HepG2 (cell line): ENCODE data around the gene CAMTA1. TPM values are rescaled to one million over a fixed set of nuclear protein-coding genes. Genes with fewer than 3 reads are reported as not detected.

ENCODE experiments used
- ATAC-seq: fragments of 200-7000 bp; cut with Tn5 transposase; 3 replicates; pipeline ENCODE4 v1.9.1; 2020; ENCODE audit warnings: mild to moderate bottlenecking, moderate library complexity
- BruUV-seq: library from RNA; stranded (reverse); fragments of 400-500 nt; replicated peaks from 2 replicates; lab custom pipeline; 2021; lab: Mats Ljungman, UMichigan
- CTCF ChIA-PET: fragments of 300-600 bp; formaldehyde crosslinking; extraction: SDS; loops from one replicate; lab custom pipeline; 2021; ENCODE audit warnings: low total read pairs, inconsistent platforms, low intra/inter-chr PET ratio; lab: Yijun Ruan, JAX
- POLR2A ChIA-PET: fragments of 350-600 bp; sonication (Branson Sonifier 250); formaldehyde crosslinking; loops from one replicate; lab custom pipeline; 2020; ENCODE audit warnings: antibody characterized with exemption, inconsistent platforms; lab: Yijun Ruan, JAX
- DNase-seq: peaks from one replicate; pipeline ENCODE4 v3.0.0-alpha.2; 2015; ENCODE audit warnings: low spot score
- FAIRE-seq: peaks from 3 replicates; lab custom pipeline; 2011; peaks lifted over from hg19 to GRCh38; lab: Jason Lieb, UNC
- H2AFZ ChIP-seq: one replicate; pipeline ENCODE4 v1.6.1; 2011; ENCODE audit warnings: low read length, inconsistent platforms
- H3K27ac ChIP-seq: fragments of 300-600 bp; 3 replicates; pipeline ENCODE4 v1.8.0; 2011; ENCODE audit warnings: mixed run types, mild to moderate bottlenecking, mixed read lengths, low read length, inconsistent platforms; ENCODE audit not compliant: insufficient read depth; ENCODE audit errors: extremely low read length
- H3K27me3 ChIP-seq, 2 experiments: fragments of 200-600 bp in 1 of 2; 2 replicates in 1 of 2; 3 replicates in 1 of 2; pipeline versions ENCODE4 v1.6.0 to v1.8.0; 2011; ENCODE audit warnings: low read length in 2 of 2, mild to moderate bottlenecking in 2 of 2, moderate library complexity in 2 of 2, inconsistent platforms in 1 of 2; ENCODE audit not compliant: insufficient read depth in 2 of 2, control insufficient read depth in 1 of 2
- H3K36me3 ChIP-seq, 2 experiments: fragments of 200-600 bp in 1 of 2; replicated peaks in 1 of 2; 2 replicates in 1 of 2; 3 replicates in 1 of 2; pipeline versions ENCODE4 v1.5.1 to v1.8.0; 2011; ENCODE audit warnings: low read length in 2 of 2, inconsistent platforms in 1 of 2; ENCODE audit not compliant: insufficient read depth in 2 of 2, control insufficient read depth in 1 of 2
- H3K4me1 ChIP-seq: 2 replicates; pipeline ENCODE4 v1.5.1; 2012; ENCODE audit warnings: low read length, inconsistent platforms; ENCODE audit not compliant: insufficient read depth
- H3K4me2 ChIP-seq: 2 replicates; pipeline ENCODE4 v1.6.0; 2011; ENCODE audit warnings: low read depth, low read length, inconsistent platforms
- H3K4me3 ChIP-seq, 3 experiments: fragments of 200-600 bp in 1 of 3; sonication (generic), shearing (Covaris generic) in 1 of 3; replicated peaks in 1 of 3; 2 replicates each; pipeline ENCODE4 v1.5.1; 2011 to 2016; ENCODE audit warnings: low read length in 3 of 3, inconsistent platforms in 2 of 3, low read depth in 2 of 3, mild to moderate bottlenecking in 2 of 3, control low read depth in 1 of 3, mixed read lengths in 1 of 3; ENCODE audit not compliant: insufficient read depth in 1 of 3
- H3K79me2 ChIP-seq: one replicate; pipeline ENCODE4 v1.6.1; 2011; ENCODE audit warnings: low read length, inconsistent platforms; ENCODE audit not compliant: insufficient read depth
- H3K9ac ChIP-seq: 2 replicates; pipeline ENCODE4 v1.6.0; 2011; ENCODE audit warnings: mild to moderate bottlenecking, low read depth, low read length, inconsistent platforms; ENCODE audit not compliant: insufficient read depth
- H3K9me3 ChIP-seq: 2 replicates; pipeline ENCODE4 v1.5.1; 2012; ENCODE audit warnings: mild to moderate bottlenecking, low read length
- H4K20me1 ChIP-seq: 2 replicates; pipeline ENCODE4 v1.6.0; 2011; ENCODE audit warnings: inconsistent platforms, mild to moderate bottlenecking, low read length, moderate library complexity; ENCODE audit not compliant: insufficient read depth
- AGO1 ChIP-seq: fragments of 200-400 bp; formaldehyde crosslinking; IDR thresholded peaks from 2 replicates; pipeline ENCODE4 v1.6.1; 2017; ENCODE audit warnings: mild to moderate bottlenecking, low read depth, low read length, moderate library complexity; ENCODE audit not compliant: poor library complexity, severe bottlenecking
- FOXA3 ChIP-seq: IDR thresholded peaks from 2 replicates; pipeline ENCODE4 v1.6.1; 2016; ENCODE audit warnings: missing genetic modification reagents, missing compliant biosample characterization
- GRHL1 ChIP-seq: sonication (generic); formaldehyde crosslinking; conservative IDR thresholded peaks from 2 replicates; pipeline ENCODE4 v1.8.0; 2022; ENCODE audit warnings: missing genetic modification reagents
- HOMEZ ChIP-seq: IDR thresholded peaks from 2 replicates; pipeline ENCODE4 v1.6.1; 2016; ENCODE audit warnings: low read depth
- KDM5A ChIP-seq: fragments of 200-600 bp; sonication (generic); IDR thresholded peaks from 2 replicates; pipeline ENCODE4 v1.7.0; 2018; ENCODE audit warnings: antibody characterized with exemption, mild to moderate bottlenecking, low read length, borderline replicate concordance
- KLF13 ChIP-seq: sonication (generic); formaldehyde crosslinking; IDR thresholded peaks from 2 replicates; pipeline ENCODE4 v1.4.0; 2020; ENCODE audit warnings: mild to moderate bottlenecking, missing genetic modification reagents
- PHB2 ChIP-seq: fragments of 450-650 bp; IDR thresholded peaks from 2 replicates; pipeline ENCODE4 v1.6.1; 2018; ENCODE audit not compliant: partially characterized antibody
- POLR2A ChIP-seq, 2 experiments: IDR thresholded peaks; 2 replicates each; pipeline ENCODE4 v1.6.1; 2011; ENCODE audit warnings: low read depth in 2 of 2, low read length in 2 of 2, mild to moderate bottlenecking in 1 of 2, moderate library complexity in 1 of 2; ENCODE audit not compliant: insufficient read depth in 1 of 2
- RCOR2 ChIP-seq: IDR thresholded peaks from 2 replicates; pipeline ENCODE4 v1.6.1; 2016; ENCODE audit warnings: missing biosample characterization, missing genetic modification reagents
- TGIF2 ChIP-seq: IDR thresholded peaks from 2 replicates; pipeline ENCODE4 v1.6.1; 2016; ENCODE audit warnings: control low read depth, missing compliant biosample characterization
- ZBTB21 ChIP-seq: sonication (generic); formaldehyde crosslinking; IDR thresholded peaks from 2 replicates; pipeline ENCODE4 v1.4.0; 2020; ENCODE audit warnings: missing genetic modification reagents
- ZFP36L2 ChIP-seq: sonication (generic); formaldehyde crosslinking; IDR thresholded peaks from 2 replicates; pipeline ENCODE4 v1.4.0; 2020; ENCODE audit warnings: missing genetic modification reagents
- ZKSCAN5 ChIP-seq: sonication (generic); formaldehyde crosslinking; IDR thresholded peaks from 2 replicates; pipeline ENCODE4 v1.5.1; 2020; ENCODE audit warnings: mild to moderate bottlenecking, missing genetic modification reagents
- ZNF12 ChIP-seq: sonication (generic); formaldehyde crosslinking; IDR thresholded peaks from 2 replicates; pipeline ENCODE4 v1.5.0; 2020; ENCODE audit warnings: missing genetic modification reagents
- ZNF577 ChIP-seq: sonication (generic); formaldehyde crosslinking; IDR thresholded peaks from 2 replicates; pipeline ENCODE4 v1.4.0; 2020; ENCODE audit warnings: mild to moderate bottlenecking, low read depth, missing genetic modification reagents, borderline replicate concordance
- ZZZ3 ChIP-seq: sonication (generic); formaldehyde crosslinking; IDR thresholded peaks from 2 replicates; pipeline ENCODE4 v1.4.0; 2020; ENCODE audit warnings: missing genetic modification reagents, mild to moderate bottlenecking, borderline replicate concordance
- WGBS: methylation state at CpG from one replicate; pipeline ENCODE4 v1.1.6; 2017; ENCODE audit warnings: low lambda C conversion rate; 5-methylcytosine and 5-hydroxymethylcytosine counted together
- in situ Hi-C: cut with HindIII; loops from 2 replicates; pipeline ENCODE4 v1.10.0; 2017; ENCODE audit warnings: low pct_unique_long_range_greater_than_20kb; ENCODE audit not compliant: extremely low pct_ligation_motif_present
- intact Hi-C: fragments of 100-400 bp; cut with micrococcal nuclease; formaldehyde crosslinking; loops from one replicate; pipeline ENCODE4 v1.10.0; 2022; ENCODE audit not compliant: unreplicated experiment
- polyA plus RNA-seq, 8 experiments: library from polyadenylated mRNA; depleted of rRNA in 3 of 8; stranded (reverse) in 7 of 8; unstranded in 1 of 8; fragments of >200 nt; fragmentation: Illumina TruSeq in 4 of 8; extraction: Trizol in 4 of 8; gene quantifications; 2 replicates each; pipeline versions ENCODE4 v1.2.1 to v1.2.3, GENCODE V29; 2011 to 2016; ENCODE audit warnings: low read depth in 4 of 8, missing spikeins in 1 of 8, mixed read lengths in 1 of 8; ENCODE audit not compliant: insufficient read depth in 1 of 8
- total RNA-seq, 5 experiments: library from RNA; depleted of rRNA; stranded (reverse); fragments of >200 nt; fragmentation: Illumina TruSeq; extraction: Trizol; gene quantifications; 2 replicates each; pipeline ENCODE4 v1.2.3, GENCODE V29; 2016; ENCODE audit warnings: low read depth in 1 of 5
- TF ChIP-seq, protein P1 (sequence below): sonication (generic); formaldehyde crosslinking; IDR thresholded peaks from 2 replicates; pipeline ENCODE4 v1.5.0; 2020; ENCODE audit warnings: mild to moderate bottlenecking, missing genetic modification reagents, borderline replicate concordance

Gene CAMTA1
- total and polyA plus RNA-seq, 2 of the 13 experiments (the other 11 are each of a cell fraction or from before 2014, with no cell fraction given) = 25.0 to 36.4 TPM

DNA sequence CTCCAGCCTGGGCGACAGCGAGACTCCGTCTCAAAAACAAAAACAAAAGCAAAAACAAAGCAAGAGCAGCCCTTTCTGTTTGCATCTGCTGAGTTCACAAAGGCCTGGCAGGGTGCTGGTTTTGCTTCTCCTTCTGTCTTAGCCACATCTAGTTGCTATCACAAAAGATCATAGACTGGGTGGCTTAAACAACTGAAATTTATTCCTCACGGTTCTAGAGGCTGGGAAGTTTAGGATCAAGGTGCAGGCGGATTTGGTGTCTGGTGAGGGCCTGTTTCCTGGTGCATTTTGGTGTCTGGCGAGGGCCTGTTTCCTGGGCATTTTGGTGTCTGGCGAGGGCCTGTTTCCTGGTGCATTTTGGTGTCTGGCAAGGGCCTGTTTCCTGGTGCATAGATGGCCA, 471.3 kb downstream of the CAMTA1 start:
- no peak overlapping the region for H3K4me3 ChIP-seq
- no peaks in the 10 kb centered on the region for H3K79me2 ChIP-seq
- H3K4me2 ChIP-seq = no peak overlapping the region
- CTCF ChIA-PET = no interaction called here
- no peaks in the 10 kb centered on the region for H3K4me1 ChIP-seq
- no peak for DNase-seq
- H3K36me3 ChIP-seq = no peaks in the 10 kb centered on the region
- intact Hi-C loops = no loop called here
- H2AFZ ChIP-seq = no peak overlapping the region
- H3K9me3 ChIP-seq = no peaks in the 10 kb centered on the region
- no peak for FAIRE-seq
- H3K9ac ChIP-seq = no peak overlapping the region
- H4K20me1 ChIP-seq = no peaks in the 10 kb centered on the region
- in situ Hi-C loops = no loop called here
- TF ChIP-seq ZZZ3 (no peak), PHB2 (no peak), ZNF577 (CRISPR knock-in tag) (no peak), KDM5A (no peak), GRHL1 (CRISPR knock-in tag) (no peak), ZBTB21 (no peak), AGO1 (no peak), ZFP36L2 (CRISPR knock-in tag) (no peak), FOXA3 (no peak), POLR2A (IDR thresholded peaks at IDR 0.05; ENCODE audit: insufficient read depth in 1 of 2, low read depth in 2 of 2, low read length in 2 of 2) (no peak), KLF13 (no peak), ZKSCAN5 (no peak), RCOR2 (CRISPR knock-in tag) (no peak), HOMEZ (no peak), ZNF12 (CRISPR knock-in tag) (no peak), TGIF2 (CRISPR knock-in tag) (no peak)
- TF ChIP-seq, protein P1, sequence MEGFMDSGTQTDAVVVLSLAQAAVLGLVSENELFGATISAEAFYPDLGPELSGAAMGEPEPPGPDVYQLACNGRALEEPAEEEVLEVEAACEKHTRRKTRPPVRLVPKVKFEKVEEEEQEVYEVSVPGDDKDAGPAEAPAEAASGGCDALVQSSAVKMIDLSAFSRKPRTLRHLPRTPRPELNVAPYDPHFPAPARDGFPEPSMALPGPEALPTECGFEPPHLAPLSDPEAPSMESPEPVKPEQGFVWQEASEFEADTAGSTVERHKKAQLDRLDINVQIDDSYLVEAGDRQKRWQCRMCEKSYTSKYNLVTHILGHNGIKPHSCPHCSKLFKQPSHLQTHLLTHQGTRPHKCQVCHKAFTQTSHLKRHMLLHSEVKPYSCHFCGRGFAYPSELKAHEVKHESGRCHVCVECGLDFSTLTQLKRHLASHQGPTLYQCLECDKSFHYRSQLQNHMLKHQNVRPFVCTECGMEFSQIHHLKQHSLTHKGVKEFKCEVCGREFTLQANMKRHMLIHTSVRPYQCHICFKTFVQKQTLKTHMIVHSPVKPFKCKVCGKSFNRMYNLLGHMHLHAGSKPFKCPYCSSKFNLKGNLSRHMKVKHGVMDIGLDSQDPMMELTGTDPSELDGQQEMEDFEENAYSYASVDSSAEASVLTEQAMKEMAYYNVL (CRISPR knock-in tag) = no peak
- no peak overlapping the region for H3K27ac ChIP-seq
- 50% methylated on average over 4 of the region's 7 CpGs for WGBS
- POLR2A ChIA-PET = no interaction called here
- peaks cover 0 to 27% of the 10 kb centered on the region in 2 experiments for H3K27me3 ChIP-seq
- ATAC-seq = no peak
- no TSS peak for BruUV-seq
